Stomach (tissue), 9 donors: Measurements from ENCODE around the gene KPNB1. TPM values are rescaled to one million over a fixed set of nuclear protein-coding genes. Genes with fewer than 3 reads are reported as not detected.

Experiments
- DNase-seq, 2 donors: peaks; one replicate each; pipeline versions ENCODE4 v3.0.0 to v3.0.0-alpha.2; 2013 to 2019
- H3K27ac ChIP-seq, 5 donors: fragments of 200-600 bp in 4 of 5; sonication (generic) in 4 of 5; one replicate each; pipeline ENCODE4 v1.5.1; 2013 to 2019; ENCODE audit warnings: mild to moderate bottlenecking in 1 of 5, moderate library complexity in 1 of 5
- H3K27me3 ChIP-seq, 3 donors: fragments of 200-600 bp; sonication (generic); one replicate each; pipeline ENCODE4 v1.5.1; 2017 to 2019; ENCODE audit warnings: mixed run types in 1 of 3
- H3K36me3 ChIP-seq, 4 donors: fragments of 200-600 bp; sonication (generic); 1 replicate in 3 of 4; 2 replicates in 1 of 4; pipeline ENCODE4 v1.5.1; 2016 to 2019
- H3K4me1 ChIP-seq, 4 donors: fragments of 200-600 bp; sonication (generic); one replicate each; pipeline ENCODE4 v1.5.1; 2016 to 2019
- H3K4me3 ChIP-seq, 4 donors: fragments of 200-600 bp; sonication (generic) in 3 of 4; one replicate each; pipeline ENCODE4 v1.5.1; 2016 to 2019; ENCODE audit warnings: mild to moderate bottlenecking in 1 of 4
- H3K9me3 ChIP-seq, 4 donors: fragments of 200-600 bp; sonication (generic); one replicate each; pipeline ENCODE4 v1.5.1; 2016 to 2019
- CTCF ChIP-seq, 7 experiments: fragments of 450-650 bp in 4 of 7; fragments of 200-600 bp in 3 of 7; sonication (generic) in 3 of 7; IDR thresholded peaks; one replicate each; pipeline ENCODE4 v1.5.1; 2016 to 2019; ENCODE audit warnings: antibody characterized with exemption in 7 of 7, control low read depth in 2 of 7, mild to moderate bottlenecking in 1 of 7
- EP300 ChIP-seq: sonication (generic); formaldehyde crosslinking; IDR thresholded peaks from one replicate; pipeline ENCODE4 v1.6.1; 2017; ENCODE audit warnings: antibody characterized with exemption
- POLR2A ChIP-seq, 4 donors: fragments of 450-650 bp; IDR thresholded peaks; one replicate each; pipeline ENCODE4 v1.6.1; 2016; ENCODE audit warnings: antibody characterized with exemption in 4 of 4, control low read depth in 2 of 4, mild to moderate bottlenecking in 1 of 4, moderate library complexity in 1 of 4
- POLR2AphosphoS5 ChIP-seq, 3 donors: sonication (generic); formaldehyde crosslinking; IDR thresholded peaks; one replicate each; pipeline ENCODE4 v1.6.1; 2016; ENCODE audit warnings: antibody characterized with exemption in 3 of 3
- WGBS, 5 donors: extraction: QIAGEN DNeasy Blood & Tissue Kit in 3 of 5; methylation state at CpG; one replicate each; pipeline versions ENCODE4 v1.1.5 to v1.1.7; 2013 to 2018; 5-methylcytosine and 5-hydroxymethylcytosine counted together
- intact Hi-C: fragments of 100-400 bp; cut with DNase I; formaldehyde crosslinking; loops from one replicate; pipeline ENCODE4 v1.15.1; 2023; ENCODE audit warnings: low total_unique reads
- polyA plus RNA-seq, 3 donors: library from polyadenylated mRNA; stranded (reverse); fragments of 200-250 nt; gene quantifications; one replicate each; pipeline ENCODE4 v1.2.3, GENCODE V29; 2013
- total RNA-seq, 5 donors: library from RNA; depleted of rRNA; stranded (reverse); fragments of >200 nt; gene quantifications; one replicate each; pipeline versions ENCODE4 v1.1.0 to v1.2.3, GENCODE V29; 2014 to 2016
- donor health status: healthy with polysubstance abuse.
- donor health status: Bipolar disorder and iron deficiency.
- donor health status: healthy.

KPNB1 gene
- total and polyA plus RNA-seq, 8 donors = 32.5 to 669 (median 155) TPM

GRCh38 chr17:47709594-47709993 is 59.9 kb downstream of the KPNB1 start:
- H3K4me3 ChIP-seq = no peak overlapping the region
- no peak for DNase-seq

GRCh38 chr17:47711366-47712099 is 61.8 kb downstream of the KPNB1 start:
- Histone ChIP-seq H3K9me3 (no peaks in the 10 kb centered on the region), H3K27ac (no peak overlapping the region), H3K36me3 (peaks cover 7 to 27% (median 25%) of the 10 kb centered on the region in 4 donors), H3K4me3 (no peak overlapping the region), H3K4me1 (peaks cover 12 to 26% (median 16%) of the 10 kb centered on the region in 4 donors), H3K27me3 (peaks cover 0 to 26% (median 7%) of the 10 kb centered on the region in 3 donors)
- intact Hi-C loops = no loop called here
- TF ChIP-seq POLR2A (IDR thresholded peaks at IDR 0.05) (no peak), EP300 (no peak), CTCF (IDR thresholded peaks at IDR 0.05) (no peak), POLR2AphosphoS5 (IDR thresholded peaks at IDR 0.05) (no peak)
- WGBS, 5 donors = 91 to 95% (median 91%) methylated on average over 14 to 15 of the region's 15 CpGs
- no peak for DNase-seq

More at GRCh38 chr17:47709594-47709993, 59.9 kb downstream of the KPNB1 start:
- Histone ChIP-seq H3K9me3 (no peaks in the 10 kb centered on the region), H3K27ac (no peak overlapping the region), H3K27me3 (peaks cover 0 to 20% (median 7%) of the 10 kb centered on the region in 3 donors), H3K36me3 (peaks cover 7 to 35% (median 25%) of the 10 kb centered on the region in 4 donors), H3K4me1 (peaks cover 15 to 40% (median 21%) of the 10 kb centered on the region in 4 donors)
- no peak for TF ChIP-seq CTCF (IDR thresholded peaks at IDR 0.05)
- no peak for TF ChIP-seq EP300
- TF ChIP-seq POLR2AphosphoS5 (IDR thresholded peaks at IDR 0.05) = no peak
- no peak for TF ChIP-seq POLR2A (IDR thresholded peaks at IDR 0.05)
- 89 to 96% (median 92%) methylated on average over 3 of the region's 3 CpGs for WGBS, 5 donors
- intact Hi-C loops = no loop called here

GRCh38 chr17:47712330-47713023 is 62.8 kb downstream of the KPNB1 start:
- WGBS, 5 donors = 62 to 67% (median 65%) methylated on average over 4 to 5 of the region's 5 CpGs
- no peak overlapping the region for H3K4me3 ChIP-seq
- no peak overlapping the region for H3K27ac ChIP-seq
- peaks cover 0 to 35% (median 7%) of the 10 kb centered on the region in 3 donors for H3K27me3 ChIP-seq
- H3K4me1 ChIP-seq = peaks cover 7 to 16% (median 11%) of the 10 kb centered on the region in 4 donors
- H3K9me3 ChIP-seq = no peaks in the 10 kb centered on the region
- peaks cover 7 to 27% (median 25%) of the 10 kb centered on the region in 4 donors for H3K36me3 ChIP-seq
- intact Hi-C loops = no loop called here
- TF ChIP-seq POLR2A (IDR thresholded peaks at IDR 0.05) (no peak), EP300 (no peak), CTCF (IDR thresholded peaks at IDR 0.05) (no peak), POLR2AphosphoS5 (IDR thresholded peaks at IDR 0.05) (no peak)
- DNase-seq = no peak

GRCh38 chr17:47713980-47714700 is 64.4 kb downstream of the KPNB1 start:
- WGBS, 5 donors = 26 to 42% (median 32%) methylated on average over 15 of the region's 15 CpGs
- peaks cover 0 to 3% (median 2%) of the 10 kb centered on the region in 4 donors for H3K4me1 ChIP-seq
- intact Hi-C loops = no loop called here
- H3K9me3 ChIP-seq = no peaks in the 10 kb centered on the region
- H3K36me3 ChIP-seq = peaks cover 7 to 25% (median 25%) of the 10 kb centered on the region in 4 donors
- DNase-seq = no peak
- H3K27ac ChIP-seq = no peak overlapping the region
- TF ChIP-seq POLR2AphosphoS5 (IDR thresholded peaks at IDR 0.05) (no peak), EP300 (no peak), POLR2A (IDR thresholded peaks at IDR 0.05) (no peak), CTCF (IDR thresholded peaks at IDR 0.05) (no peak)
- H3K27me3 ChIP-seq = peaks cover 0 to 52% (median 8%) of the 10 kb centered on the region in 3 donors
- H3K4me3 ChIP-seq = no peak overlapping the region
